Measurements from ENCODE around the gene UNC5CL.

The UNC5CL gene

GRCh38 chr6:41062056-41062455, 23.0 kb upstream of the UNC5CL start:
- peak; percentile 25 for DNase-seq (ENCODE audit: low read depth)

DNA sequence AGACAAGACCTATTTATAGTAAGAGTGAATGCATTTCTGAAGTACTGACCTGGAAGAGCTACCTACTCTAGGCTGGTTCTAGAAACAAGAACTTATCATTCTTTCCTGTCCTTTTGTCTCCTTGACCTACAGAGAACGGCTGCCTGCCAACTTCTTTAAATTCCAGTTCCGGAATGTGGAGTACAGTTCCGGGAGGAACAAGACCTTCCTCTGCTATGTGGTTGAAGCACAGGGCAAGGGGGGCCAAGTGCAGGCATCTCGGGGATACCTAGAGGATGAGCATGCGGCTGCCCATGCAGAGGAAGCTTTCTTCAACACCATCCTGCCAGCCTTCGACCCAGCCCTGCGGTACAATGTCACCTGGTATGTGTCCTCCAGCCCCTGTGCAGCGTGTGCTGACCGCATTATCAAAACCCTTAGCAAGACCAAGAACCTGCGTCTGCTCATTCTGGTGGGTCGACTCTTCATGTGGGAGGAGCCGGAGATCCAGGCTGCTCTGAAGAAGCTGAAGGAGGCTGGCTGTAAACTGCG, 22.2 kb upstream of the UNC5CL start:
- DNase-seq (ENCODE audit: low read depth): no peak

GRCh38 chr6:41059556-41059955, 20.5 kb upstream of the UNC5CL start:
- DNase-seq (ENCODE audit: low read depth): no peak

DNA sequence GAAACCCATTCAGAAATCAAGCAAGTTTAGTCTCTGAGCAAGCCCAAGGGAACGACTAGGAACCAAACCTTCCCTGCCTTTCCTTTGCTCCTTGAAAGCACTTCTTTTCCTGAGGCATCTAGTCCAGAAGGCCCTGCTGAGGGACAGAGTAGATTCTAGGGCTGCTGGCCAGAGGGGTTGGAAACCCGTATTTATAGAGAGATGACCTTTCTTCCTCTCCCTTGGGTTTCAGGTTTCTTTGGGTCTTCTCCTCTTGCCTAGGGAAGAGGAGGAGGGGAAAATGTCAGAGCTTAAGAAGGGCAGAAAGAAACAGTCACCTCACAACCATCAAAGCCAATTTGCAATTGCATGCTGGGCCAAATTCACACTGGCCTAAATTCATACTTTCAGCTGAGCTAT, 19.8 kb upstream of the UNC5CL start:
- DNase-seq (ENCODE audit: low read depth): no peak

DNA sequence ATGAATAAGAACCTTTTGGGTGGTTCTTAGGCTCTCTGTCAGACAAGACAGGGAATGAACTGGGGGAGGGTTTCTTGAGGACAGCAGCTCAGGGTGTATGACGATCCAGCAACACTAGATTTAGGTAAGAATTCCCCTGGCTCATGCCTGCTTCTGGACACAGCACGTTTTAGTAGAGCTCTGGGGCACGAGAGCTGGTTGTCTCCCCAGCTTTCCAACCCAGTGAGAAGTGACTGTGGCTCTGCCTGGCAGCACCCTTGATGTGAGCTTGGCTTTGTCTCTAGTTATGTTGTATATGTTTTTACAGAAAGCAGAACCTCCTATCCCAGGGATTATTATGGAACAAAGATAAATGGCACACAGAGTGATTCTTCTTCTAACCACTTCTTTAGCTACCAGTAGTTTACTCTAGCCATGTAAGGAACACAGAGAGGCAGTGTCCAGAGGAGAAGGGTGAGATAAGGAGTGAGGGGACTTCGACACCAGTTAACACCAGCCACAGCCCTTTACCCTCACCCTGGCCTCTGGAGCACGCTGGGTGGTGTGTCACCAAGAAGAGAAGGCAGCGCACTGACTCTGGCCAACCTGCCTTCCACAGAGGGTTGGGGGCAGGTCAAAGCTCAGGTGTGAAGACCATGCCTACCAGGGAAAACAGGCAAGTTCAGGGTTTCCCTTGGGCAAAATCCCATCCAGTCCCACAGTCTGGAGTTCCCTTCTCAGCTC, 17.9 kb upstream of the UNC5CL start:
- DNase-seq (ENCODE audit: low read depth): no peak

- no peak for DNase-seq (ENCODE audit: low read depth)
These were observed 16.1 kb upstream of the UNC5CL start for GRCh38 chr6:41055149-41055548.

GRCh38 chr6:41054511-41054910, 15.5 kb upstream of the UNC5CL start:
- no peak for DNase-seq (ENCODE audit: low read depth)

DNA sequence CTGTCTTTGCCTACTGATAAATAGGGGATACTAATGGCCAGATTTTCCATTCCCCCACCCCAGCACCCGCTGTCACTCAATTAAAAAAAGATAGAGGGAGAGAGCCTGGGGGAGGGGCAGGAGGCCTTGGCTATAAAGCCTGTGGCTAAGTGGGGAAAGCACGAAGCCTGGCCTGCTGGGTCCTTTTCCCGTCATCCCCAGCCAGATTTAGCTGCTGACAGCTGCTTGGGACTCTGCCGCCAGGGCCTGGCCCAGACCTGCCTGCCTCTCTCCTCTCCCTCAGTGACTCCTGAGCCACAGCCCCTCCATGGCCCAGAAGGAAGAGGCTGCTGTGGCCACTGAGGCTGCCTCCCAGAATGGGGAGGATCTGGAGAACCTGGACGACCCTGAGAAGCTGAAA, 14.0 kb upstream of the UNC5CL start, which contains the start of gene APOBEC2:
Gene APOBEC2, plus strand, starts transcription at position 162 of the 400 bp plus-strand sequence. Its CDS starts 146 bp downstream, at position 308.
- no peak for DNase-seq (ENCODE audit: low read depth)

DNA sequence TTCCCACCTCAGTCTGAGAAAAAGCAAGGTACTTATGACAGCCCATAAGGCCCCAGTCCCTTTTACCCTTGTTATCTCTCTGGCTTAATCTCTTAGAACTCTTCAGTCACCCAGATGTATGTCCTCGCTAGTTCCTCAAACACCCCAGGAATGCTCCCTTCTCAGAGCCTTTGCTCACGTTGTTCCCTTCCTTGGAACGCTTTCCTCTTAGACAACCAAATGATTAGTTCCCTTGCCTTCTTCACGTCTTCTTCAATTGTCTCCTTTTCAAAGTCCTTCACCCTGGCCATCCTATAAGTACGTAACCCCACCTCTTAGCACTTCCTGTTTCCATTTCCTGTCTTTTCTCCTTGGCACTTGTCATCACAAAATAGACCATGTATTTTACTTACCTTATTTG, 12.9 kb upstream of the UNC5CL start:
- no peak for DNase-seq (ENCODE audit: low read depth)

- DNase-seq (ENCODE audit: low read depth): no peak
These were observed 11.5 kb upstream of the UNC5CL start for GRCh38 chr6:41050536-41050935.

DNA sequence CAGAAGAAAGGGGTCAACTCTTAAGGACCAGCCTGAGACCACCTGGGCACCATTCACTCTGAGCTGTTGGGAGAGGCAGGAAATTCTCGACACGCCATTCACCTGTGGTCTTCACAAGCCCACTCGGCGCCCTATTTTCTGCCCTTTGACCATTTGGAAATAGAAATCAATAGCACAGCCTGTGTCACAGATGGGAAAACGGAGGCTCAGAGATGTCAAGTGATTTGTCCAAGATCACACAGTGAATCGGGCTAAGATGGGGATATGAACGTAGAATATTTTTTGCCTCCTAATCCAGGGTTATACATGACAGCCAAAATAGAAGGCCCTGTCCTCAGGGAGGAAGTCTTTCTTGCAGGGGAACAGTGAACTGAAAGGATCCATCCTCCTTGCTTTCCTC, 10.9 kb upstream of the UNC5CL start:
- no peak for DNase-seq (ENCODE audit: low read depth)

- DNase-seq (ENCODE audit: low read depth): peak; percentile 26
These were observed 10.5 kb upstream of the UNC5CL start for GRCh38 chr6:41049521-41049920.

- no peak for DNase-seq (ENCODE audit: low read depth)
These were observed 9.0 kb upstream of the UNC5CL start for GRCh38 chr6:41047745-41048732.

GRCh38 chr6:41047306-41047705, 8.3 kb upstream of the UNC5CL start:
- DNase-seq (ENCODE audit: low read depth): no peak

DNA sequence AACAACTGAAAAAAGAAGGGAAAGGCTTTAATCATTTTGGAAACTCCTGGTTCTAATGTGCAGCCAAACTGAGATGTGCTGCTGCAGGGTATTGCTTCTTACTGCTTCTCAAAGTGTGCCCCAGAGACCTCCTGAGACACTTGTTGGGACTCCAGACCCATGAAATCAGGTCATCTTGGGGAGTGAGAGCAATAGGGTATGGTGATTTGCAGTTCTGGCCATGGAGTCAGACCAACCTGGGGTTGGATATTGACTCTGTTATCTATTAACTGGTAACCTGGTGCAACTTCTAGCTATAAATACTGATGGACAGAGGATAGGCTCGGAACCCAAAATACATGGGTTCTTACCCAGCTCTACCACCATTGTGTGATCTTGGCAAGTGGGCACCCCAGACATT, 7.1 kb upstream of the UNC5CL start:
- DNase-seq (ENCODE audit: low read depth): no peak

DNA sequence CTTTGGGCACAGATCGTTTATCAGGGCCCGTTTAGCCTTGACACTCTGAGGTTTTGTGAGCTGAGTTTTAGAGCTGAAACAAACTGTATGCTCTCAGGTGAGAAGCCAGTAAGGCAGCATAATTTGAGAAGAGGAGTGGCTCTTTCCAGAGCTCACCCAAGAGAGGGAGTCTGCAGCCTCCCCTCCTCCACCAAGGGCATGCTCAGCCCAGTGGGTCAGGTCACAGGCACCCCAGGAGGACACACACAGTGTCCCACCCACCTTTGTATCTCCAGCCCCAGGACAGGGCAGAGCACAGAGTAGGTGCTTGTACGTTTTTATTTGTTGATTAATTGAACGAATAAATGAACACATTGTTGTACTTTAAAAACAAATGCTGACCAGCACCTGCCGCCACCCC, 6.6 kb upstream of the UNC5CL start:
- no peak for DNase-seq (ENCODE audit: low read depth)

DNA sequence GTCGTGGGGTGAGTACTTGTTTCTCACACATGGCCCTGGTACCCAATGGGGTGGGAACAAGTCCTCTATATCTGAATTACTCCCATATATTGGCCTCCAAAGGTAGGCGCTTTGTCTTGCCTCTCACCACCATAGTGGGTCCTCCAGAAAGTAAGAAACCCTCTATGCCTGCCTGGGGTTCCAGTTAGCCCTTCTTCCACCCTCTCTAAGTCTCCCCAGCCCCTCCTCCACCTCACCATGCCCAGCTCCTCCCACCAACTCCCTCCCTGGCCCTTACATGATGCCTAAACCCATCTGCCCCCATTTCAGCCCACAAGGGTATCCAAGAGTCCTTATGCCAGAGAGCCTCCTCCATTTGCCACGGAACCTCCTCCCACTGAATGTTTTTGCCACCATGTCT, 4.1 kb upstream of the UNC5CL start:
- no peak for DNase-seq (ENCODE audit: low read depth)

DNA sequence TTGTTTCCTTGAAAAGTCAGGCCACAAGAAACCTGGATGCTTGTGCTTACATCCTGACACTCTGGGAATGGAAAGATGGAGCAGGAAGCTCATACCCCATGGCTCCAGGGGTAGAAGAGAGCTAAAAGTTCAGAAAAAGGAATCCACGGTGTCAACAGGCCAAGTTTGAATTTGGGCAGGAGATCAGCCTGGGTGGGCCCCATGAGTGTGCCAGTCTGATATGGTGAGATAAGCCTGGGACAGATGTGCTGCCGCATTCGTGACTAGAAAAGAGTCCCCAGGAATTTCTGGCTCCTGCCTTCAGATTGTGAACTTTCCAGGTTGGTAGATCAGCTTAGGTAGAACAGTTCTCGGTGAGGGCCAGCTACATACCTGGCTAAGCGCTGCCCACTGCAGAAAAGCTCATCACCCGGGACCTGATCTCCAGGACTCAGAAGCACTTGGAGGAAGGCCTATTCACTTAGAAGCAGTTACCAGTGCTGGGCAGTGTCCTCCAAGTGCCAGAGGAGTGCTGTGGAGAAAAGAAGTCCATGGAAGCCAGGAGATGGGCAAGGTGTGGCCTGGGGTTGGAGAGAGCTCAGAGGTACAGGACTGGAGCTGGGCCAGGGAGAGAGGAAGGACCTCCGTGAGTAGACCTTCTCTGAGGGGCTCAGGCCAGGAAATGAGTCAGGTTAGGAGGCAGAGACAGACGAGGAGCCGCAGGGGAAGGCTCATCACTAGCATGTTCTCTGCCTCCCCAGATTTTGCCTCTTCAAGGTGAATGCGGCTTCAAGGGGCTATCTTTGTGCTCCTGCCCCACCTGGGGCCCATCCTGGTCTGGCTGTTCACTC, 3.4 kb upstream of the UNC5CL start, which contains the start of gene TSPO2:
Gene TSPO2, plus strand, starts transcription at position 242 of the 830 bp plus-strand sequence. Its CDS starts 519 bp downstream, at position 761.
- no peak for DNase-seq (ENCODE audit: low read depth)

GRCh38 chr6:41040940-41041536, 2.0 kb upstream of the UNC5CL start:
- DNase-seq (ENCODE audit: low read depth): no peak

GRCh38 chr6:41040101-41040939, 1.3 kb upstream of the UNC5CL start:
- DNase-seq (ENCODE audit: low read depth): peak; percentile 35

Data from amniotic epithelial cell (primary cell).